ENCODE results near the gene DNALI1.

DNA sequence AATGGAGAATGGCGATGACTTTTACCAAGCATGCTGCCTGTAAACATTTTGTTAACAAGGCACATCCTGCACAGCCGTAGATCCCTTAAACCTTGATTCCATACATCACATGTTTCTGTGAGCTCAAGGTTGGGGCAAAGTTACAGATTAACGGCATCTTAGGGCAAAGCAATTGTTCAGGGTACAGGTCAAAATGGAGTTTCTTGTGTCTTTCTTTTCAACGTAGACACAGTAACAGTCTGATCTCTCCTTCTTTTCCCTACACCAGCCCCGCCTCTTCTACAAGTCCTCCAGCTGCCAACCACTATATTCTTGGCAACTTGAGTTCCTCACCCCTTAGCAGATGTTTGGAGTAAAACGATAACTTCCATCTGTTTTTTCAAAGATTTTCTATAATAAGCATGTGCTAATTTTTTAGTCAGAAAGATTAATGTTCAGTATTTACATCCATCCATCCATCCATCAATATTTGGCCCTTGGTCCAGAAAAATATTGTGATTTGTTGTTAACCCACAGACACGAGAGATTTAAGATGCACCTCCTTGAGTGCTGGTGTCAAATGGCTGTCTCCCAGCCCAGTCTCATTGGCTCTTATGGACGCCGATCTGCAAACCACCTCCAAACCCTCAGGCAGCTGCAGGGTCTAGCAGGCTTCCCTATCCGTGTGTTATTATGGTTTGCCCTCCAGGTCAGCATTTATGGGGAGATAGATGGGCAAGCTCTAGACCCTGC lies 3.8 kb downstream of the DNALI1 start:
- TF ChIP-seq EZH2 (IDR thresholded peaks at IDR 0.05; ENCODE audit: low read depth, low read length, severe bottlenecking): no peak
- TF ChIP-seq, protein P1, sequence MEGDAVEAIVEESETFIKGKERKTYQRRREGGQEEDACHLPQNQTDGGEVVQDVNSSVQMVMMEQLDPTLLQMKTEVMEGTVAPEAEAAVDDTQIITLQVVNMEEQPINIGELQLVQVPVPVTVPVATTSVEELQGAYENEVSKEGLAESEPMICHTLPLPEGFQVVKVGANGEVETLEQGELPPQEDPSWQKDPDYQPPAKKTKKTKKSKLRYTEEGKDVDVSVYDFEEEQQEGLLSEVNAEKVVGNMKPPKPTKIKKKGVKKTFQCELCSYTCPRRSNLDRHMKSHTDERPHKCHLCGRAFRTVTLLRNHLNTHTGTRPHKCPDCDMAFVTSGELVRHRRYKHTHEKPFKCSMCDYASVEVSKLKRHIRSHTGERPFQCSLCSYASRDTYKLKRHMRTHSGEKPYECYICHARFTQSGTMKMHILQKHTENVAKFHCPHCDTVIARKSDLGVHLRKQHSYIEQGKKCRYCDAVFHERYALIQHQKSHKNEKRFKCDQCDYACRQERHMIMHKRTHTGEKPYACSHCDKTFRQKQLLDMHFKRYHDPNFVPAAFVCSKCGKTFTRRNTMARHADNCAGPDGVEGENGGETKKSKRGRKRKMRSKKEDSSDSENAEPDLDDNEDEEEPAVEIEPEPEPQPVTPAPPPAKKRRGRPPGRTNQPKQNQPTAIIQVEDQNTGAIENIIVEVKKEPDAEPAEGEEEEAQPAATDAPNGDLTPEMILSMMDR (IDR thresholded peaks at IDR 0.05; ENCODE audit: control extremely low read depth in 1 of 3, insufficient read depth in 1 of 3, low read depth in 1 of 3, low read length in 3 of 3): no peak
- no peak for TF ChIP-seq POLR2A (IDR thresholded peaks at IDR 0.05; ENCODE audit: control extremely low read depth in 1 of 2, low read depth in 2 of 2, low read length in 2 of 2)
- no peak for TF ChIP-seq SP1 (IDR thresholded peaks at IDR 0.05; ENCODE audit: low read depth, low read length)
- TF ChIP-seq PHF8 (conservative IDR thresholded peaks at IDR 0.05; ENCODE audit: low read depth, low read length): no peak
